NCI-H1436 treated with DMSO at 0.1 percent for 48 hours (cell line): ENCODE results near the gene DNHD1.

Source experiments
- DNase-seq: peaks from one replicate; lab custom pipeline; 2025; lab: John Stamatoyannopoulos, UW

The DNHD1 gene

DNA sequence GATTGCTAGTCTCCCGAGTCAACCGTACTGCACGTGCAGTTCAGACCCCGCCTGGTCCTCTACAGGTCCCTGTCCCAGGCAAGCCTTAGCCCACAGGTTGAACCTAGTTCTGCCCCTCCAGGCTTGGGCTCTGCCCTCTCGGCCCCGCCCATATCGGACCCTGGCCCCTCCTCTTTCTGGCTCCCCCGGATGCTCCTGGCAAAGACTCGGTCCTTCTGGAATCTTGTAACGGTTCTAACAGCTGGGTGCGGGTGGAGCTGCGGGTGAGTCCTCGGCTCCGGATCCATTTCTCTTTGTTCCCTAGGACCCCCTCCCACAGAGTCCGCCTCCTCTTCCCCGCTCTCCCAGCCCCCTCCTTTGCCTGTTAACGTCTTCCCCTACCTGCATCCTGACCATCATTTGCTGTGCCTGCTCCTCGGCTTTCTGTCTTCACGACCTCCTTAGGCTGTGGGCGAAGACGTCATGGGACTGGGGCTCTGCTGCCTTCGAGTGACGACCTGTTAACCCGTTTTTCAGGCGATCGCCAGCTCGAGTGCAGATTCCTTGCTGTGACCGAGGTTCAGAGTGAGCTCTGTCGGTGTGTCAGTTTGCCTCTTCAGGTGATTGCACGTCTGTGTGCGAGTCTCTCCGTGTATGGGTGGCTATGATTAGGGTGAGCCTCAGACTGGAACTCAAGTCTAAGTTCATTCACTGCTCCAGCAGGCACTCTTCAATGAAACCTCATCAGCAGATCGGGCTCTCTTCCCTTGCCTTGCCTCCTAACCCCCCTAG is at the start of gene DNHD1:
TSS of gene DNHD1 (plus strand) at position 212 of the 771 bp plus-strand sequence. CDS start 936 bp downstream, outside the sequence.
- DNase-seq: no peak

GRCh38 chr11:6448574-6448973 is 48.5 kb upstream of the DNHD1 start:
- DNase-seq: no peak

- no peak for DNase-seq
Observed at GRCh38 chr11:6452219-6452618, 44.9 kb upstream of the DNHD1 start.

DNA sequence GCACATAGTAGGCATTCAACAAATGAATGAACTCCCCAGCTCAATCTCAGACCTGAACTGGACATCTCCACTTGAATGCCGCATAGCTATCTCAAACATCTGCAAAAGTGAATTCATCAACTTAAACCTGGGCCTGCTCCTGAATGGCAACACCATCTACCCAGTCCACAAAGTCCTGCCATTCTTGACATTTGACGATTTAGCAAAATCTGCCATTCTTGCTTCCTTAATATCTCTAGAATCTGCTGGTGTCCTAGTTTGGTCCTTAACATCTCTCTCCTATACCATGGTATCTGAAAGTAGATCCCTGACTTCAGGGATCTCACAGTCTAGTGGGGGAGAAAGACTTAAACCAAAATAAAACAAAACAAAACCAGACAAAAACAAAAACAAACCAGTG is 43.9 kb upstream of the DNHD1 start:
- no peak for DNase-seq

GRCh38 chr11:6455070-6455469 is 42.0 kb upstream of the DNHD1 start:
- peak; percentile 13 for DNase-seq

GRCh38 chr11:6456361-6457073 is 40.6 kb upstream of the DNHD1 start:
- DNase-seq: no peak

DNA sequence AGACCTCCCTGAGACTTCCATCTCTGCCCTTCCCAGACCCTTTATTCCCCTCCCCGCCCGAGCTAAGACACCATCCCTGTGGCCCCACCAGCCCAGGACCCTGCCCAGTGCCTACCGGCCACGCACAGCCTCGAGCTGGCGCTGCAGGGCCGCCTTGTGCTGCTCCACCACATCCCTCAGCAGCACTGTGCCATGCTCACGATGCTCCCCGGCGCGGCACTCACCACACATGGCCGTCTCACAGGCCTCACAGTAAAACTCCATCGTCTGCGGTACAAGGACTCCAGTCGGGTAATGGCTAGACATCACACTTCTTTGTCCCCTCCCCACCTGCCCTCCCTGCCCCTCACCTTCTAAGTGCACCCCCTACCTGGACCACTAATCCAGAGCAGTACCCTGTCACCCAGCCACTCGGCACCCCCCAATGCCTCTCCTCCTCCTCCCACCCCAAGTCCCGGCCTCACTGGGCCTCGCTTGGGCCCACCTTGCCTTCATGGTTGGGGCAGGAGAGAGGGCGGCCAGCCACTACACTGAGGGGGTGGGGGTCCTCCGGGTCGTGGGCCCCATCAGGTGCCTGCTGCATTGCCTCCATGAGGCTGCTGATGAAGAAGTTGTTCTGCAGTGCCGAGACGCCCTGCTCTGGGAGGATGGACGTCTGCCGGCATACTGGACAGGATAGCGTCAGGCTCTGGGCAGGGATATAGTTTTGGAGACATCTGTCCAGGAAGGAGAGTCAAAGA is 39.3 kb upstream of the DNHD1 start:
- no peak for DNase-seq

DNA sequence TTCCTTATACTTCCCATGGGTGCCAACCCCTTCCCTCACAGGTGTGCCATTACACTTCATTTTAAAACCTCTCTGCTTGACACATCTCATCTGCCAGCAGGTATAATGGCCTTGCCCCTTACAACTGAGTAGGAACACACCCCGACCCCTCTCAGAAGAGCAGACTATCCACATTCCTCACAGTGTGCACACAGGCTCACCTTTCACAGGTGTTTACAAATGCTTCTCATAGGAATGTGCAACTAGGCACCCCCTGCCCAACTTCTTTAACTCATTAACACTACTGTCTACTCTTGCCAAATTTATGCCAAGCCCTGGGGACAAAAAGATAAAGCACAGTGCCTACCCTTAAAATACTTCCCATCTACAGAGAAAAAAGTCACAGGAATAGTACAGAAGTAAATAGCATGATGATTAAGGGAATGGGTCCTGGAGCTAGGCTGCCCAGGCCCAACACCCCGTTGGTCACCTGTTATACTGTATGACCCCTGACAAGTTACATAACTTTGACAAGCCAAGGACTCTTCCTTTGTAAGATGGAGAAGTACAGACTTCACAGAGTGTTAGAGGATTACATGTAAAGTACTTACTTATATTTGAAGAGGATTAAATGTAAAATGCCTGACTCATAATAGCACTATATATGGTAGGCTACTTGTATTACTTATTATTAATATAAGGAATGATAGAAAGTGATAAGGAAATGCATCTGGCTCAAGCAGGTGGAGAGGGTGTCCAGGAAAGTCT is 38.6 kb upstream of the DNHD1 start:
- no peak for DNase-seq

- DNase-seq: no peak
Observed at GRCh38 chr11:6459099-6459450, 38.0 kb upstream of the DNHD1 start.

- DNase-seq: peak; percentile 79
Observed at GRCh38 chr11:6468712-6469495, 28.2 kb upstream of the DNHD1 start.

DNA sequence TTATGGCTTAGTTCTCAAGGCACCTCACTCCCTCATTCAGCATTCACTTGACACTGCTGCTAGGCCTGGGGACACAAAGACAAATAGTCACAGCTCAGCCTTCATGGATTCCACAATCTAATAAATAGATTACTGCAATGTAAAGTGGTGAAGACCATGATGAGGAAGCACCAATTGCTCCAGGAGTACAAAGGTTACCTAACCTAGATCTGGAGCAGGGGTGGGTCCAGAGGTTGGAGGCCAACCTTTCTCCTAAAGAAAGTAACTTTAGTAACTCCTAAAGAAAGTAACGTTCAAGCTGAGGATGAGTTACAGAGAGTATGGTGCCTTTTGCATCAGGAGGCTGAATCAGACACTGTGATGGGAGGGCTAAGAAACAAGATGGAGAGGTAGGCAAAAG is 27.5 kb upstream of the DNHD1 start:
- DNase-seq: no peak

GRCh38 chr11:6472934-6473333 is 24.1 kb upstream of the DNHD1 start:
- no peak for DNase-seq

DNA sequence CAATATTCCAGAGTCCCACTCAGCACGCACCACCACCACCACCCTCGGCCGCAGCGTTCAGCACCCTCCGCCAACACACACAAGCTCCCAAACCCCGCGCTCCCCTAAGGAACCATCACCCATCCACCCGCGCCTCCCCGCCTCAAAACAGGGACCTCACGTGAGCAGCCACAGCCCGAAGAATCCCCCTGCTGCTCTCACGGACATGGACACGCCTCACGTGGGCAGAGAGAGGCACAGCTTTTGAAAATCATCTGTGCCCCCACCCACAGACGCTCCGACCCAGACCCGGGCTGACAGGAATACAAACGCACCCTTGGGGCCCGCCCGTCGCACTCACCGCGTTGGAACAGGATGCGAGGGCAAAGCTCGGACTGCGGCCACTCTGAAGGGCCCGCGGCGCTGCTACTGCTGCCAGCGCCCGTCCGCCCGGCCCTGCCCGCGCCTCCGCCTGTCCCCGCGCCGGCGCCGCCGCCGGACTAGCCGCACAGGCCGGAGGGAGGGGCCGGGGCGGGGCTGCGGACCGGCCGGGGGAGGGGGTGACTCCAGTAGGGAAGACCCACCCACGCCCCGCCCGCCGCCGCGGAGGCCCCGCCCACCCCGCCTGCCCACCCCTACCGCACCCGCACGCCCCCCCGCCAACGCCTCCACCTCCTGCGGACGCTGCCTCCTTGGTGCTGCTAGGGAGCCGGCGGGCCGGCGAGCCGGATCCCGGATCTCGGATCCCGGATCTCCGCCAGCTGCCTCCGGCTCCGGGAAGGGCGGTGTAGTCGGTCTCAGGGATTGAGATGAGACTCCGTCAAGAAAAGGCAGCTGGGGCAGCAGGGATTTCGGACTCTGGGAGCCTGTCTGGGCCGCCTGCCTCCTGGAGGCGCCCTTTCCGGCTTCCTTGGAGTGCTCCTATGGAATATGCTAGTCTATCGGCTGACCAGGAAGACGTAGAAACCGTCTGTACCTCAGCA is 23.3 kb upstream of the DNHD1 start, which contains the start of gene TRIM3:
TSS of gene TRIM3 (minus strand) at position 491 of the 962 bp plus-strand sequence. CDS start 8,246 bp downstream, outside the sequence.
- DNase-seq: no peak

- no peak for DNase-seq
Observed at GRCh38 chr11:6474413-6474792, 22.7 kb upstream of the DNHD1 start.

GRCh38 chr11:6474806-6475500 is 22.1 kb upstream of the DNHD1 start:
- DNase-seq: no peak

DNA sequence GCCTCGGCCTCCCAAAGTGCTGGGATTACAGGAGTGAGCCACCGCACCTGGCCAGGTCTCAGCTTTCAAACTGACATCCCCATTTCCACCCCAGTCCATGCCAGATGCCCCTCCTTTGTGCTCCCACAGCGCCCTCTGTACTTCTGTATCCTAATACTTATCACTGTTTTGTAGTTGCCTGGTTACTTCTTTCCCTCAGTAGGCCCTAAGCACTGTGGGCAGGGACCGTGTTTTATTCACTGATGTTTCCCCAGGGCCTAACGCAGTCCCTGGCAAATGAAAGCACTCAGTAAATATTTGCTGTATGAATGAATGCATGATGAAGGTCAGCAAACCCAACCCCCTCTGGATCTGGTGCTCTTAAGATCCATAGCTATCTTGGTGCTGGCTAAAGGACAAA is 21.1 kb upstream of the DNHD1 start:
- no peak for DNase-seq

- DNase-seq: no peak
Observed at GRCh38 chr11:6476571-6476970, 20.5 kb upstream of the DNHD1 start.

DNA sequence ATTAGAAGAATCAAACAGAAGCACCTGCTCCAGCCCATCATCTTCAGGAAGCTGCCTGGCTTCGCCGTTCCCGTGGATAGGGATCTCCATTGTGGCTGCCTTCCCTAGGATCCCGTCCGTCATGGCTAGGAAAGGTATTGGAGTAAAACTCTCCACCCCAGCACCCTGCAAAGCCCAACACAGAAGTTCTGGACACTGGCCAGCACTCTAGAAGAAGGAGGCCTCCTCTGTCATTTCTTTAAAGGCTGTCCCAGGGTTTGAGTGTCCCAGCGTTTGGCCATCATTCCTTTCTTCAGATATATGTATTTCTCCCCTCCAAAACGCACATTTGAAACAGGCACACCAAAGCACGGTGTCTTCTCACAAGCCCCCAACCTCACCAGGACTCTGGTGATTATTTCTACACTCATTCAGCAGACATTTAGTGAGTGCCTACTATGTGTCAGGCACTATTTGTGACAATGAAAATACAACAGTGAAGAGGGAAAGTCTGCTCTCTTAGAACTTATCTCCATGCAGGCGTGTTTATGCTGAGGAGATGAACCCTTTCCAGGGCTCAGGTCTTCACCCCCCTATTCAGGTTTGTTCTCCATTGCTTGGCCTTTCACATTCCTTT is 16.7 kb upstream of the DNHD1 start:
- no peak for DNase-seq
